ENCODE measurements around the gene EFCAB11.
"Not testable (repeated sequence)": the region's sequence is repeated elsewhere in the genome, so short reads cannot be mapped to it uniquely, and the experiment has no call there.

EFCAB11 gene

GRCh38 chr14:89910691-89911009 is 43.9 kb downstream of the EFCAB11 start:
- no peak for DNase-seq

GRCh38 chr14:89909586-89909985 is 44.9 kb downstream of the EFCAB11 start:
- no peak for DNase-seq

- DNase-seq, result no peak
Observed at GRCh38 chr14:89908712-89909450, 45.6 kb downstream of the EFCAB11 start.

- no peak for DNase-seq
Observed at GRCh38 chr14:89907655-89908054, 46.9 kb downstream of the EFCAB11 start.

GRCh38 chr14:89906000-89906399 is 48.5 kb downstream of the EFCAB11 start:
- DNase-seq, result no peak

- no peak for DNase-seq
Observed at GRCh38 chr14:89903340-89903952, 51.1 kb downstream of the EFCAB11 start.

GRCh38 chr14:89902881-89903280 is 51.6 kb downstream of the EFCAB11 start:
- DNase-seq, result no peak

- DNase-seq, result no peak
Observed at GRCh38 chr14:89900802-89901201, 53.7 kb downstream of the EFCAB11 start.

- DNase-seq, result no peak
Observed at GRCh38 chr14:89899917-89900663, 54.4 kb downstream of the EFCAB11 start.

GRCh38 chr14:89899291-89899690 is 55.2 kb downstream of the EFCAB11 start:
- no peak for DNase-seq

GRCh38 chr14:89893388-89893787 is 61.1 kb downstream of the EFCAB11 start:
- DNase-seq, result not testable (repeated sequence)

- no peak for DNase-seq
Observed at GRCh38 chr14:89892953-89893352, 61.6 kb downstream of the EFCAB11 start.

GRCh38 chr14:89891721-89892120 is 62.8 kb downstream of the EFCAB11 start:
- DNase-seq, result not testable (repeated sequence)

- no peak for DNase-seq
Observed at GRCh38 chr14:89891055-89891454, 63.5 kb downstream of the EFCAB11 start.

- DNase-seq, result no peak
Observed at GRCh38 chr14:89890589-89890988, 63.9 kb downstream of the EFCAB11 start.

GRCh38 chr14:89889626-89890025 is 64.9 kb downstream of the EFCAB11 start:
- DNase-seq, result no peak

GRCh38 chr14:89884761-89885160 is 69.8 kb downstream of the EFCAB11 start:
- DNase-seq, result no peak

- DNase-seq, result no peak
Observed at GRCh38 chr14:89881839-89882238, 72.7 kb downstream of the EFCAB11 start.

GRCh38 chr14:89874091-89874490 is 80.4 kb downstream of the EFCAB11 start:
- not testable (repeated sequence) for DNase-seq

GRCh38 chr14:89870316-89870715 is 84.2 kb downstream of the EFCAB11 start:
- no peak for DNase-seq

- DNase-seq, result no peak
Observed at GRCh38 chr14:89869606-89870005, 84.9 kb downstream of the EFCAB11 start.

- DNase-seq, result no peak
Observed at GRCh38 chr14:89866458-89866857, 88.1 kb downstream of the EFCAB11 start.

- DNase-seq, result no peak
Observed at GRCh38 chr14:89865153-89865552, 89.4 kb downstream of the EFCAB11 start.

GRCh38 chr14:89862856-89863255 is 91.7 kb downstream of the EFCAB11 start:
- DNase-seq, result no peak

Measured in GDM1 (cell line).